Stimulated activated CD4-positive, alpha-beta T cell treated with anti-CD3 and anti-CD28 coated beads, Interleukin-1b, Interleukin-23, amount 100 ng/mL, for 24 hours (primary cell): ENCODE measurements around the gene FEZF1.

Source experiments
- DNase-seq, 4 experiments: peaks; one replicate each; pipeline ENCODE4 v3.0.0-alpha.2; 2020; ENCODE audit warnings: low read depth in 4 of 4, low spot score in 1 of 4

Gene FEZF1

GRCh38 chr7:122304319-122304975, at the start of gene FEZF1:
TSS of gene FEZF1 (minus strand) at chr7:122304750. CDS start at chr7:122304437, 313 bp downstream.
- DNase-seq: no peak

- DNase-seq: no peak
Observed at GRCh38 chr7:122352454-122352853, 47.9 kb upstream of the FEZF1 start.

- DNase-seq: no peak
Observed at GRCh38 chr7:122350701-122351100, 46.2 kb upstream of the FEZF1 start.

GRCh38 chr7:122344303-122344620, 39.7 kb upstream of the FEZF1 start:
- DNase-seq: no peak

- no peak for DNase-seq
Observed at GRCh38 chr7:122343601-122344302, 39.2 kb upstream of the FEZF1 start.

GRCh38 chr7:122340427-122340826, 35.9 kb upstream of the FEZF1 start:
- no peak for DNase-seq

GRCh38 chr7:122339145-122339904, 34.8 kb upstream of the FEZF1 start:
- no peak for DNase-seq

GRCh38 chr7:122337011-122337410, 32.5 kb upstream of the FEZF1 start:
- no peak for DNase-seq

- no peak for DNase-seq
Observed at GRCh38 chr7:122329145-122329802, 24.7 kb upstream of the FEZF1 start.

GRCh38 chr7:122327969-122328368, 23.4 kb upstream of the FEZF1 start:
- no peak for DNase-seq

- no peak for DNase-seq
Observed at GRCh38 chr7:122316467-122317388, 12.2 kb upstream of the FEZF1 start.

- DNase-seq: no peak
Observed at GRCh38 chr7:122315507-122316466, 11.2 kb upstream of the FEZF1 start.

- DNase-seq: no peak
Observed at GRCh38 chr7:122314284-122314683, 9.7 kb upstream of the FEZF1 start.

GRCh38 chr7:122312789-122313188, 8.2 kb upstream of the FEZF1 start:
- no peak for DNase-seq

GRCh38 chr7:122311734-122312450, 7.3 kb upstream of the FEZF1 start:
- no peak for DNase-seq

- no peak for DNase-seq
Observed at GRCh38 chr7:122311050-122311700, 6.6 kb upstream of the FEZF1 start.

- DNase-seq: no peak
Observed at GRCh38 chr7:122310119-122311021, 5.8 kb upstream of the FEZF1 start.
